Ovary (tissue), 9 donors: ENCODE data around the gene LINS1. TPM values are rescaled to one million over a fixed set of nuclear protein-coding genes. Genes with fewer than 3 reads are reported as not detected.

ENCODE experiments used
- DNase-seq, 5 donors: peaks; one replicate each; pipeline ENCODE4 v3.0.0-alpha.2; 2019 to 2020
- H3K27ac ChIP-seq, 2 donors: fragments of 200-600 bp; one replicate each; pipeline versions ENCODE4 v1.5.1 to v1.8.0; 2019 to 2022
- H3K27me3 ChIP-seq: fragments of 200-600 bp; one replicate; pipeline ENCODE4 v1.8.0; 2022
- H3K36me3 ChIP-seq: fragments of 200-600 bp; sonication (generic); one replicate; pipeline ENCODE4 v1.5.1; 2019
- H3K4me1 ChIP-seq: one replicate; pipeline ENCODE4 v1.8.1; 2013; ENCODE audit warnings: mild to moderate bottlenecking, moderate library complexity; ENCODE audit not compliant: insufficient read depth
- H3K4me3 ChIP-seq: fragments of 200-600 bp; sonication (generic); one replicate; pipeline ENCODE4 v1.5.1; 2017
- H3K9me3 ChIP-seq, 2 donors: fragments of 200-600 bp in 1 of 2; sonication (generic) in 1 of 2; one replicate each; pipeline versions ENCODE4 v1.5.1 to v1.8.1; 2013 to 2019; ENCODE audit warnings: mild to moderate bottlenecking in 1 of 2, moderate library complexity in 1 of 2
- EP300 ChIP-seq: sonication (generic); formaldehyde crosslinking; IDR thresholded peaks from one replicate; pipeline ENCODE4 v1.6.1; 2017; ENCODE audit warnings: antibody characterized with exemption
- POLR2A ChIP-seq: fragments of 450-650 bp; IDR thresholded peaks from one replicate; pipeline ENCODE4 v1.6.1; 2017; ENCODE audit warnings: antibody characterized with exemption, mild to moderate bottlenecking, moderate library complexity
- WGBS, 3 donors: extraction: QIAGEN DNeasy Blood & Tissue Kit in 1 of 3; methylation state at CpG; one replicate each; pipeline versions ENCODE4 v1.1.5 to v1.1.7; 2013 to 2017; 5-methylcytosine and 5-hydroxymethylcytosine counted together
- intact Hi-C, 4 donors: fragments of 100-400 bp; cut with DNase I; formaldehyde crosslinking; loops; one replicate each; pipeline versions ENCODE4 v1.11.0 to v1.15.1; 2022 to 2023
- polyA plus RNA-seq, 2 donors: library from polyadenylated mRNA; stranded (reverse); fragments of 200-250 nt in 1 of 2; fragments of 350-450 nt in 1 of 2; fragmentation: Illumina TruSeq in 1 of 2; extraction: RNeasy Lipid Tissue Mini Kit (QIAGEN cat#74804) in 1 of 2; gene quantifications; one replicate each; pipeline ENCODE4 v1.2.3, GENCODE V29; 2013 to 2014
- total RNA-seq, 7 donors: library from RNA; depleted of rRNA in 2 of 7; stranded (reverse); fragments of >200 nt in 2 of 7; fragmentation: NEBNext Ultra II Directional in 3 of 7; extraction: Animal tissue kit (Norgen Biotek cat#: 25700) in 3 of 7; gene quantifications; one replicate each; pipeline versions ENCODE4 v1.1.0 to v1.2.4, GENCODE V29; 2016 to 2023
- TF ChIP-seq, protein P1 (sequence below), 3 donors: fragments of 450-650 bp in 2 of 3; fragments of 200-600 bp in 1 of 3; IDR thresholded peaks; one replicate each; pipeline versions ENCODE4 v1.5.1 to v1.8.0; 2016 to 2022; ENCODE audit warnings: antibody characterized with exemption in 3 of 3, mild to moderate bottlenecking in 1 of 3
- donor health status: DM: no; HTN: no; CAD: no; lungs with moderate emphysema.
- donor health status: DM: no; HTN: no; CAD: no.
- donor health status: Bipolar disorder and iron deficiency.
- donor health status: DM: yes; HTN: yes; CAD: no.
- donor health status: DM: no; HTN: no; CAD: no.
- donor health status: DM: yes; HTN: yes; CAD: no.

LINS1 gene
- total and polyA plus RNA-seq, 9 donors, result 9.9 to 35.9 (median 19.4) TPM

GRCh38 chr15:100542290-100542689, 59.7 kb downstream of the LINS1 start:
- DNase-seq, result no peak
- H3K9me3 ChIP-seq, result peaks cover 0 to 5% of the 10 kb centered on the region in 2 donors
- intact Hi-C loops, result no loop called here
- no peak overlapping the region for H3K27ac ChIP-seq
- no peaks in the 10 kb centered on the region for H3K27me3 ChIP-seq
- no peaks in the 10 kb centered on the region for H3K36me3 ChIP-seq
- 93 to 94% (median 94%) methylated on average over 6 of the region's 6 CpGs for WGBS, 3 donors
- no peaks in the 10 kb centered on the region for H3K4me1 ChIP-seq
- H3K4me3 ChIP-seq, result no peak overlapping the region
- TF ChIP-seq EP300 (no peak), POLR2A (no peak)
- TF ChIP-seq, protein P1, sequence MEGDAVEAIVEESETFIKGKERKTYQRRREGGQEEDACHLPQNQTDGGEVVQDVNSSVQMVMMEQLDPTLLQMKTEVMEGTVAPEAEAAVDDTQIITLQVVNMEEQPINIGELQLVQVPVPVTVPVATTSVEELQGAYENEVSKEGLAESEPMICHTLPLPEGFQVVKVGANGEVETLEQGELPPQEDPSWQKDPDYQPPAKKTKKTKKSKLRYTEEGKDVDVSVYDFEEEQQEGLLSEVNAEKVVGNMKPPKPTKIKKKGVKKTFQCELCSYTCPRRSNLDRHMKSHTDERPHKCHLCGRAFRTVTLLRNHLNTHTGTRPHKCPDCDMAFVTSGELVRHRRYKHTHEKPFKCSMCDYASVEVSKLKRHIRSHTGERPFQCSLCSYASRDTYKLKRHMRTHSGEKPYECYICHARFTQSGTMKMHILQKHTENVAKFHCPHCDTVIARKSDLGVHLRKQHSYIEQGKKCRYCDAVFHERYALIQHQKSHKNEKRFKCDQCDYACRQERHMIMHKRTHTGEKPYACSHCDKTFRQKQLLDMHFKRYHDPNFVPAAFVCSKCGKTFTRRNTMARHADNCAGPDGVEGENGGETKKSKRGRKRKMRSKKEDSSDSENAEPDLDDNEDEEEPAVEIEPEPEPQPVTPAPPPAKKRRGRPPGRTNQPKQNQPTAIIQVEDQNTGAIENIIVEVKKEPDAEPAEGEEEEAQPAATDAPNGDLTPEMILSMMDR (IDR thresholded peaks at IDR 0.05), result no peak

DNA sequence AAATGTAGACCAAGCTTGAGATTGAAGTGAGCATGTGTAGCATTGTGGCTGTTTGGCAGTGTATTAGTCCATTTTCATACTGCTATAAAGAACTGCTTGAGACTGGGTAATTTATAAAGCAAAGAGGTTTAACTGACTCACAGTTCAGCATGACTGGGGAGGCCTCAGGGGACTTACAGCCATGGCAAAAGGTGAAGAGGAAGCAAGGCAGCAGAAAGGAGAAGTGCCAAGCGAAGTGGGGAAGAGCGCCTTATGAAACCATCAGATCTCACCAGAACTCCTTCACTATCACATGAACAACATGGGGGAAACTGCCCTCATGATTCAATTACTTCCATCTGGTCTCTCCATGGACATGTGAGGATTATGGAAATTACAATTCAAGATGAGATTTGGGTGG, 64.7 kb downstream of the LINS1 start:
- TF ChIP-seq EP300, result no peak
- TF ChIP-seq, protein P1 (IDR thresholded peaks at IDR 0.05), result no peak
- TF ChIP-seq POLR2A, result no peak
- intact Hi-C loops, result no loop called here
- H3K27ac ChIP-seq, result no peak overlapping the region
- H3K27me3 ChIP-seq, result no peaks in the 10 kb centered on the region
- H3K4me1 ChIP-seq, result no peaks in the 10 kb centered on the region
- H3K9me3 ChIP-seq, result peaks cover 0 to 5% of the 10 kb centered on the region in 2 donors
- WGBS, 3 donors, result 45 to 70% (median 55%) methylated on average over 2 of the region's 2 CpGs
- no peak overlapping the region for H3K4me3 ChIP-seq
- H3K36me3 ChIP-seq, result no peaks in the 10 kb centered on the region
- no peak for DNase-seq

GRCh38 chr15:100536733-100537132, 65.3 kb downstream of the LINS1 start:
- Histone ChIP-seq H3K36me3 (no peaks in the 10 kb centered on the region), H3K4me1 (no peaks in the 10 kb centered on the region), H3K27ac (no peak overlapping the region), H3K9me3 (peaks cover 0 to 5% of the 10 kb centered on the region in 2 donors), H3K27me3 (no peaks in the 10 kb centered on the region), H3K4me3 (no peak overlapping the region)
- no peak for DNase-seq
- intact Hi-C loops, result no loop called here
- no peak for TF ChIP-seq EP300
- TF ChIP-seq, protein P1 (IDR thresholded peaks at IDR 0.05), result no peak
- TF ChIP-seq POLR2A, result no peak

GRCh38 chr15:100533886-100534285, 68.1 kb downstream of the LINS1 start:
- TF ChIP-seq, protein P1 (IDR thresholded peaks at IDR 0.05), result no peak
- no peak for TF ChIP-seq POLR2A
- no peak for TF ChIP-seq EP300
- Histone ChIP-seq H3K27me3 (no peaks in the 10 kb centered on the region), H3K9me3 (peaks cover 0 to 5% of the 10 kb centered on the region in 2 donors), H3K27ac (no peak overlapping the region), H3K36me3 (no peaks in the 10 kb centered on the region), H3K4me3 (no peak overlapping the region), H3K4me1 (no peaks in the 10 kb centered on the region)
- WGBS, 3 donors, result 33 to 53% (median 40%) methylated on average over 1 of the region's 1 CpG
- no peak for DNase-seq
- intact Hi-C loops, result no loop called here
